Parathyroid adenoma (tissue), 2 donors: Measurements from ENCODE around the gene CXCL10.

Experiments
- H2AFZ ChIP-seq: fragments of 300-600 bp; sonication (generic); one replicate; pipeline ENCODE4 v1.7.0; 2017; ENCODE audit warnings: antibody characterized with exemption, mild to moderate bottlenecking
- H3K27ac ChIP-seq: fragments of 300-600 bp; sonication (generic); one replicate; pipeline ENCODE4 v1.7.0; 2017
- H3K27me3 ChIP-seq: fragments of 300-600 bp; sonication (generic); one replicate; pipeline ENCODE4 v1.7.0; 2017; ENCODE audit warnings: low read length; ENCODE audit not compliant: control insufficient read depth, insufficient read depth
- H3K36me3 ChIP-seq: fragments of 300-600 bp; sonication (generic); one replicate; pipeline ENCODE4 v1.7.0; 2017; ENCODE audit warnings: low read length; ENCODE audit not compliant: control insufficient read depth, insufficient read depth
- H3K4me1 ChIP-seq: fragments of 300-600 bp; sonication (generic); one replicate; pipeline ENCODE4 v1.7.0; 2017; ENCODE audit warnings: control low read depth
- H3K4me2 ChIP-seq: fragments of 300-600 bp; sonication (generic); one replicate; pipeline ENCODE4 v1.7.0; 2017; ENCODE audit warnings: low read length
- H3K4me3 ChIP-seq: fragments of 300-600 bp; sonication (generic); one replicate; pipeline ENCODE4 v1.7.0; 2017; ENCODE audit warnings: low read depth, low read length
- H3K79me2 ChIP-seq: fragments of 300-600 bp; sonication (generic); one replicate; pipeline ENCODE4 v1.7.0; 2017; ENCODE audit warnings: control low read depth
- H3K9ac ChIP-seq: fragments of 300-600 bp; sonication (generic); one replicate; pipeline ENCODE4 v1.7.0; 2017; ENCODE audit warnings: mild to moderate bottlenecking
- H3K9me3 ChIP-seq: fragments of 300-600 bp; sonication (generic); one replicate; pipeline ENCODE4 v1.7.0; 2017; ENCODE audit warnings: low read length; ENCODE audit not compliant: control insufficient read depth
- CTCF ChIP-seq: fragments of 300-600 bp; sonication (generic); IDR thresholded peaks from one replicate; pipeline ENCODE4 v1.7.0; 2017; ENCODE audit warnings: antibody characterized with exemption, mild to moderate bottlenecking
- donor health status: primary hyperparathyroidism.

Gene CXCL10

GRCh38 chr4:76061421-76061820, 38.1 kb upstream of the CXCL10 start:
- Histone ChIP-seq H3K4me1 (no peaks in the 10 kb centered on the region), H3K27me3 (no peaks in the 10 kb centered on the region), H3K4me2 (no peak overlapping the region), H3K79me2 (no peaks in the 10 kb centered on the region), H3K9me3 (no peaks in the 10 kb centered on the region), H3K27ac (no peak overlapping the region), H2AFZ (no peak overlapping the region), H3K36me3 (no peaks in the 10 kb centered on the region), H3K4me3 (no peak overlapping the region), H3K9ac (no peak overlapping the region)
- no peak for TF ChIP-seq CTCF

- TF ChIP-seq CTCF = no peak
- H3K36me3 ChIP-seq = no peaks in the 10 kb centered on the region
- no peaks in the 10 kb centered on the region for H3K4me1 ChIP-seq
- H2AFZ ChIP-seq = no peak overlapping the region
- no peaks in the 10 kb centered on the region for H3K79me2 ChIP-seq
- H3K4me2 ChIP-seq = no peak overlapping the region
- H3K9ac ChIP-seq = no peak overlapping the region
- no peak overlapping the region for H3K4me3 ChIP-seq
- no peaks in the 10 kb centered on the region for H3K9me3 ChIP-seq
- no peaks in the 10 kb centered on the region for H3K27me3 ChIP-seq
- H3K27ac ChIP-seq = no peak overlapping the region
Observed at GRCh38 chr4:76060506-76060905, 37.2 kb upstream of the CXCL10 start.

- Histone ChIP-seq H3K4me2 (no peak overlapping the region), H2AFZ (no peak overlapping the region), H3K4me1 (no peaks in the 10 kb centered on the region), H3K9ac (no peak overlapping the region), H3K9me3 (no peaks in the 10 kb centered on the region), H3K27ac (no peak overlapping the region), H3K79me2 (no peaks in the 10 kb centered on the region), H3K36me3 (no peaks in the 10 kb centered on the region), H3K4me3 (no peak overlapping the region), H3K27me3 (no peaks in the 10 kb centered on the region)
- TF ChIP-seq CTCF = no peak
Observed at GRCh38 chr4:76059750-76060149, 36.5 kb upstream of the CXCL10 start.

- Histone ChIP-seq H3K79me2 (no peaks in the 10 kb centered on the region), H3K4me3 (no peak overlapping the region), H3K4me1 (no peaks in the 10 kb centered on the region), H3K9me3 (no peaks in the 10 kb centered on the region), H3K9ac (no peak overlapping the region), H3K27ac (no peak overlapping the region), H3K36me3 (no peaks in the 10 kb centered on the region), H3K4me2 (no peak overlapping the region), H3K27me3 (no peaks in the 10 kb centered on the region), H2AFZ (no peak overlapping the region)
- TF ChIP-seq CTCF = no peak
Observed at GRCh38 chr4:76058888-76059426, 35.7 kb upstream of the CXCL10 start.

GRCh38 chr4:76058302-76058701, 35.0 kb upstream of the CXCL10 start:
- no peak overlapping the region for H3K4me2 ChIP-seq
- H3K9me3 ChIP-seq = no peaks in the 10 kb centered on the region
- H3K9ac ChIP-seq = no peak overlapping the region
- H3K4me3 ChIP-seq = no peak overlapping the region
- no peak overlapping the region for H2AFZ ChIP-seq
- no peaks in the 10 kb centered on the region for H3K4me1 ChIP-seq
- H3K27me3 ChIP-seq = no peaks in the 10 kb centered on the region
- H3K79me2 ChIP-seq = no peaks in the 10 kb centered on the region
- no peaks in the 10 kb centered on the region for H3K36me3 ChIP-seq
- H3K27ac ChIP-seq = no peak overlapping the region
- no peak for TF ChIP-seq CTCF
